MCF 10A (cell line): ENCODE data around the gene ABHD12B. TPM values are rescaled to one million over a fixed set of nuclear protein-coding genes. Genes with fewer than 3 reads are reported as not detected.

Experiments used
- BruUV-seq: library from RNA; stranded (reverse); fragments of 400-500 nt; replicated peaks from 2 replicates; lab custom pipeline; 2021; lab: Mats Ljungman, UMichigan
- CTCF ChIA-PET: fragments of 300-600 bp; sonication (Branson Sonifier 250); formaldehyde crosslinking; extraction: SDS; loops from one replicate; lab custom pipeline; 2021; ENCODE audit warnings: antibody characterized with exemption, inconsistent platforms; lab: Yijun Ruan, JAX
- POLR2A ChIA-PET: fragments of 300-600, 350-650 bp; sonication (Branson Sonifier 250); formaldehyde crosslinking; extraction: SDS; loops from one replicate; lab custom pipeline; 2020; ENCODE audit warnings: antibody characterized with exemption, inconsistent platforms; lab: Yijun Ruan, JAX
- DNase-seq: peaks from one replicate; pipeline ENCODE4 v3.0.0-alpha.2; 2018; ENCODE audit not compliant: unreplicated experiment
- H3K27ac Mint-ChIP-seq: one replicate; pipeline ENCODE4 v1.8.0; 2022; ENCODE audit warnings: mild to moderate bottlenecking, low read depth, mixed read lengths; ENCODE audit not compliant: unreplicated experiment
- H3K27me3 Mint-ChIP-seq: one replicate; pipeline ENCODE4 v1.8.0; 2022; ENCODE audit warnings: mixed read lengths; ENCODE audit not compliant: insufficient read depth, unreplicated experiment
- H3K36me3 Mint-ChIP-seq: one replicate; pipeline ENCODE4 v1.8.0; 2022; ENCODE audit warnings: mild to moderate bottlenecking, moderate library complexity, mixed read lengths; ENCODE audit not compliant: insufficient read depth, unreplicated experiment
- H3K4me1 Mint-ChIP-seq: one replicate; pipeline ENCODE4 v1.8.0; 2022; ENCODE audit warnings: mixed read lengths; ENCODE audit not compliant: insufficient read depth, unreplicated experiment
- H3K4me3 Mint-ChIP-seq: one replicate; pipeline ENCODE4 v1.8.0; 2022; ENCODE audit warnings: mild to moderate bottlenecking, moderate library complexity, mixed read lengths; ENCODE audit not compliant: unreplicated experiment
- H3K9me3 Mint-ChIP-seq: one replicate; pipeline ENCODE4 v1.8.0; 2022; ENCODE audit warnings: mixed read lengths; ENCODE audit not compliant: unreplicated experiment
- intact Hi-C: fragments of 100-400 bp; cut with micrococcal nuclease; formaldehyde crosslinking; loops from 2 replicates; pipeline ENCODE4 v1.14.1; 2022
- total RNA-seq: library from RNA; stranded (reverse); gene quantifications from 2 replicates; pipeline ENCODE4 v1.2.3, GENCODE V29; 2022
- TF ChIP-seq, protein P1 (sequence below): fragments of 200-600 bp; IDR thresholded peaks from one replicate; pipeline ENCODE4 v1.8.0; 2022; ENCODE audit warnings: antibody characterized with exemption, mild to moderate bottlenecking; ENCODE audit not compliant: unreplicated experiment

ABHD12B gene
- total RNA-seq, 1 experiment from 2014 or later: not detected

GRCh38 chr14:50953502-50953901 lies 81.6 kb downstream of the ABHD12B start:
- TF ChIP-seq, protein P1, sequence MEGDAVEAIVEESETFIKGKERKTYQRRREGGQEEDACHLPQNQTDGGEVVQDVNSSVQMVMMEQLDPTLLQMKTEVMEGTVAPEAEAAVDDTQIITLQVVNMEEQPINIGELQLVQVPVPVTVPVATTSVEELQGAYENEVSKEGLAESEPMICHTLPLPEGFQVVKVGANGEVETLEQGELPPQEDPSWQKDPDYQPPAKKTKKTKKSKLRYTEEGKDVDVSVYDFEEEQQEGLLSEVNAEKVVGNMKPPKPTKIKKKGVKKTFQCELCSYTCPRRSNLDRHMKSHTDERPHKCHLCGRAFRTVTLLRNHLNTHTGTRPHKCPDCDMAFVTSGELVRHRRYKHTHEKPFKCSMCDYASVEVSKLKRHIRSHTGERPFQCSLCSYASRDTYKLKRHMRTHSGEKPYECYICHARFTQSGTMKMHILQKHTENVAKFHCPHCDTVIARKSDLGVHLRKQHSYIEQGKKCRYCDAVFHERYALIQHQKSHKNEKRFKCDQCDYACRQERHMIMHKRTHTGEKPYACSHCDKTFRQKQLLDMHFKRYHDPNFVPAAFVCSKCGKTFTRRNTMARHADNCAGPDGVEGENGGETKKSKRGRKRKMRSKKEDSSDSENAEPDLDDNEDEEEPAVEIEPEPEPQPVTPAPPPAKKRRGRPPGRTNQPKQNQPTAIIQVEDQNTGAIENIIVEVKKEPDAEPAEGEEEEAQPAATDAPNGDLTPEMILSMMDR: no peak
- Mint-ChIP-seq H3K4me1 (peaks cover 24% of the 10 kb centered on the region), H3K27ac (no peak overlapping the region), H3K36me3 (no peaks in the 10 kb centered on the region), H3K4me3 (no peak overlapping the region), H3K9me3 (no peaks in the 10 kb centered on the region), H3K27me3 (no peaks in the 10 kb centered on the region)
- DNase-seq: no peak
- intact Hi-C loops: loop anchor here (10.0 kb wide), 1 partner anchor 141 kb away; the partner anchor contains the start of gene TRIM9
- ChIA-PET POLR2A (interaction anchor here (0.6 to 3.1 kb wide), 3 partner anchors 9 to 404 kb away, joined by 3 to 17 read pairs (median 3); partner anchors contain the start of gene PYGL), CTCF (interaction anchor here (0.6 to 2.8 kb wide), 8 partner anchors 11 to 1219 kb away, joined by 3 to 38 read pairs (median 4); no protein-coding TSS in a partner anchor)
- BruUV-seq: no TSS peak

Other genes with a start within 250 kb of the ABHD12B start
- 32.5 and 34.7 TPM in 2 replicates for gene SAV1, start 203.7 kb upstream of the ABHD12B start, total RNA-seq
- gene NIN, start 40.9 kb upstream of the ABHD12B start, total RNA-seq: 29.2 and 33.0 TPM in 2 replicates
- 75.4 and 87.3 TPM in 2 replicates for gene PYGL, start 72.4 kb downstream of the ABHD12B start, total RNA-seq
- 0.19 TPM in 1 of 2 replicates, not detected in the other for gene TRIM9, start 223.1 kb downstream of the ABHD12B start, total RNA-seq